ENCODE measurements around the gene AKNAD1. TPM values are rescaled to one million over a fixed set of nuclear protein-coding genes. Genes with fewer than 3 reads are reported as not detected.
"Not testable (repeated sequence)": the region's sequence is repeated elsewhere in the genome, so short reads cannot be mapped to it uniquely, and the experiment has no call there.

Gene AKNAD1
- polyA plus RNA-seq, 1 donor from 2014 or later: not detected

DNA sequence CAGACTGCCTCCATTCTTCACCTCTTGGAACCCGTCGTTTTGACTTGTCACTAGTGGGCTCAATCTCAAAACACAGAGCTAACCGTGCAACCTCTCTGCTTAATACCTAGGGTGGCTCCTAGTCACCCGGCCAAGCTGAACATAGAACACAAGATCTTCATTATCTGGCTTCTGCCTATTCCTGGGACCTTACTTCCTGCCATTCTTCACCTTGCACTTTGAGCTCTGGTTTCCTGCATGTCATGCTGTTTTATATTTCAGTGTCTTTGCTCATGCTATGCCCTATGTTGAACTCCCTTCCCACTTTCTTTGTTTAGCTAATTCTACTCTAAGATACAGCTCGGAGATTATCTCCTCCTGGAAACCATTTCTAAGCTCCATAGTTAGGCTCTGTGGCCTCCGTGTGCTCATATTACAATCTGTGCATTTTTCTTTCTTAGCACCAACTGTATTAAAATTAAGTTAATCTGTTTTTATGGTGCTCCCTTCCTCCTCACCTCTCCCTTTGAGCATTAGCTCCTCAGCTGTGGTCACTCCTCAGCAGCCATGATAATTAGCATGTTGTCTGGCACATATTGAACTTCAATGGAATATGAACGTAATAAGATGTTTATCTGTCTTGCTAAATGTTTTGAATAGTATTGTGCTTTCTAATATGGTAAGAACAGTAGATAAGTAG is 33.0 kb upstream of the AKNAD1 start:
- Histone ChIP-seq H3K4me3 (ENCODE audit: low read length) (no peak overlapping the region), H3K27ac (ENCODE audit: low read length) (no peak overlapping the region), H4K20me1 (ENCODE audit: insufficient read depth) (no peaks in the 10 kb centered on the region), H3K27me3 (ENCODE audit: insufficient read depth, low read depth, low read length) (no peaks in the 10 kb centered on the region), H3K9me2 (ENCODE audit: insufficient read depth, low read length) (no peaks in the 10 kb centered on the region), H2AFZ (ENCODE audit: low read depth, low read length) (no peak overlapping the region), H3K9me3 (ENCODE audit: low read length) (no peaks in the 10 kb centered on the region), H3F3A (ENCODE audit: insufficient read depth, low read length, poor library complexity, severe bottlenecking) (no peaks in the 10 kb centered on the region), H3K9ac (ENCODE audit: low read length) (no peak overlapping the region), H3K36me3 (ENCODE audit: insufficient read depth, low read length) (no peaks in the 10 kb centered on the region), H3K4me2 (ENCODE audit: low read length) (no peak overlapping the region), H3K79me2 (replicated peaks; ENCODE audit: insufficient read depth, low read length) (no peaks in the 10 kb centered on the region)
- no peak for TF ChIP-seq TAF1 (IDR thresholded peaks at IDR 0.05; ENCODE audit: low read depth)
- TF ChIP-seq SMC3 (conservative IDR thresholded peaks at IDR 0.05; ENCODE audit: poor library complexity): no peak

DNA sequence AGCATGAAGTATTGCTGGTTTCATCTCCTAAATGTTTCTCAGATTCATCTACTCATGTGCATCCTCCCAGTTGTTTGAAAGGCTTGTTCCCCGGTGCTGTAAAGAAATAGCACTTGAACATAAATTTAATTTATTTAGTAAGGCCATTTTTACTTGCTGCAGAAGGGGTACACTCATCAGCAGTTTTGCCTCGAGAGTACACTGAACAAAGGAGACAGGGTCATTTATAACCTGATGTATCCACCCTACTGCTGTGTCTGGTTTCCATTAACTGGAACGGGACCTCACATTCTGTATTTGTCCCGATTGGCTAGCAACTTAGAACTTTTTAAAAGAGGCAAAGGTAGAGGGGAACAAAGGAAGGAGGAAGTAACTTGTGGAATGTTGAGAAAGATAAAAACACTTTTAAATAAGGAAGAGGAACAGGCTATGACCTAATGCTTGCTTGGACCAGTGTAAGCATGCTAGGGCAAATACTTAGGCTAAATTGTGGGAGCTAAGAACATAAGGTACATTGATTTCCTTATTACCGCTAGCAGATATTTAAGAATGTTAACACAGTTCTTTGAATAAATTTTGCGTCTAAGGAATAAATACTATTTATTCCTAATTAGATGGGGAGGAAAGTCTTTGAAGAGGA is 32.2 kb upstream of the AKNAD1 start:
- not testable (repeated sequence) for H3K36me3 ChIP-seq (ENCODE audit: insufficient read depth, low read length); H3K9ac ChIP-seq (ENCODE audit: low read length); H3K27me3 ChIP-seq (ENCODE audit: insufficient read depth, low read depth, low read length); H3K9me2 ChIP-seq (ENCODE audit: insufficient read depth, low read length); H2AFZ ChIP-seq (ENCODE audit: low read depth, low read length); H4K20me1 ChIP-seq (ENCODE audit: insufficient read depth); H3K27ac ChIP-seq (ENCODE audit: low read length); H3K79me2 ChIP-seq (replicated peaks; ENCODE audit: insufficient read depth, low read length); H3K4me3 ChIP-seq (ENCODE audit: low read length); H3K4me2 ChIP-seq (ENCODE audit: low read length); H3K9me3 ChIP-seq (ENCODE audit: low read length); H3F3A ChIP-seq (ENCODE audit: insufficient read depth, low read length, poor library complexity, severe bottlenecking)

DNA sequence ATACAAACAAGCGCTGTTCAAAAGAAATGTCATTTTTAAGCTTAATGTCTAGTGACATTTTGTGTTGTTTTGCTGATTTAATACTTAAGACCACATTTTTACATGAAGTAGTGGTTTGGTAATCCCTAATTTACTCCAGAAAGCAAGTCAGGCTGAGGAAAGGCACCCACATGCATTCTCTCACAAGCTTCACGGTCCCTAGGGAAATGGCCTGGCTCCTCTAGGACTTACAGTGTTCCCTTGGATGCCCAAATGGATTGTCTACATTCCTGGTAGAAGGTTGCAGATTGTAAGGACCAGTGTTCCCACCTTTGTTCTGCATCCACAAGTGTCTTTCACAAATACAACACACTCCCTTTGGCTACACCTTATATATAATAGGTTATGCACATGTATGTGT is 29.4 kb upstream of the AKNAD1 start:
- Histone ChIP-seq H3K9ac (ENCODE audit: low read length) (no peak overlapping the region), H3K79me2 (replicated peaks; ENCODE audit: insufficient read depth, low read length) (no peaks in the 10 kb centered on the region), H4K20me1 (ENCODE audit: insufficient read depth) (no peaks in the 10 kb centered on the region), H3K9me2 (ENCODE audit: insufficient read depth, low read length) (no peaks in the 10 kb centered on the region), H2AFZ (ENCODE audit: low read depth, low read length) (no peak overlapping the region), H3F3A (ENCODE audit: insufficient read depth, low read length, poor library complexity, severe bottlenecking) (no peaks in the 10 kb centered on the region), H3K4me2 (ENCODE audit: low read length) (no peak overlapping the region), H3K36me3 (ENCODE audit: insufficient read depth, low read length) (no peaks in the 10 kb centered on the region), H3K4me3 (ENCODE audit: low read length) (no peak overlapping the region), H3K9me3 (ENCODE audit: low read length) (no peaks in the 10 kb centered on the region), H3K27me3 (ENCODE audit: insufficient read depth, low read depth, low read length) (no peaks in the 10 kb centered on the region), H3K27ac (ENCODE audit: low read length) (no peak overlapping the region)
- TF ChIP-seq, protein P1, sequence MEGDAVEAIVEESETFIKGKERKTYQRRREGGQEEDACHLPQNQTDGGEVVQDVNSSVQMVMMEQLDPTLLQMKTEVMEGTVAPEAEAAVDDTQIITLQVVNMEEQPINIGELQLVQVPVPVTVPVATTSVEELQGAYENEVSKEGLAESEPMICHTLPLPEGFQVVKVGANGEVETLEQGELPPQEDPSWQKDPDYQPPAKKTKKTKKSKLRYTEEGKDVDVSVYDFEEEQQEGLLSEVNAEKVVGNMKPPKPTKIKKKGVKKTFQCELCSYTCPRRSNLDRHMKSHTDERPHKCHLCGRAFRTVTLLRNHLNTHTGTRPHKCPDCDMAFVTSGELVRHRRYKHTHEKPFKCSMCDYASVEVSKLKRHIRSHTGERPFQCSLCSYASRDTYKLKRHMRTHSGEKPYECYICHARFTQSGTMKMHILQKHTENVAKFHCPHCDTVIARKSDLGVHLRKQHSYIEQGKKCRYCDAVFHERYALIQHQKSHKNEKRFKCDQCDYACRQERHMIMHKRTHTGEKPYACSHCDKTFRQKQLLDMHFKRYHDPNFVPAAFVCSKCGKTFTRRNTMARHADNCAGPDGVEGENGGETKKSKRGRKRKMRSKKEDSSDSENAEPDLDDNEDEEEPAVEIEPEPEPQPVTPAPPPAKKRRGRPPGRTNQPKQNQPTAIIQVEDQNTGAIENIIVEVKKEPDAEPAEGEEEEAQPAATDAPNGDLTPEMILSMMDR (IDR thresholded peaks at IDR 0.05; ENCODE audit: poor library complexity, severe bottlenecking): no peak
- TF ChIP-seq EP300 (conservative IDR thresholded peaks at IDR 0.05; ENCODE audit: poor library complexity, severe bottlenecking): no peak
- TF ChIP-seq TAF1 (IDR thresholded peaks at IDR 0.05; ENCODE audit: low read depth): no peak
- TF ChIP-seq EZH2 (IDR thresholded peaks at IDR 0.05; ENCODE audit: borderline replicate concordance, insufficient read depth, low read length, poor library complexity, severe bottlenecking): no peak
- no peak for TF ChIP-seq RAD21 (conservative IDR thresholded peaks at IDR 0.05)
- TF ChIP-seq SMC3 (conservative IDR thresholded peaks at IDR 0.05; ENCODE audit: poor library complexity): no peak
- TF ChIP-seq, protein P2, sequence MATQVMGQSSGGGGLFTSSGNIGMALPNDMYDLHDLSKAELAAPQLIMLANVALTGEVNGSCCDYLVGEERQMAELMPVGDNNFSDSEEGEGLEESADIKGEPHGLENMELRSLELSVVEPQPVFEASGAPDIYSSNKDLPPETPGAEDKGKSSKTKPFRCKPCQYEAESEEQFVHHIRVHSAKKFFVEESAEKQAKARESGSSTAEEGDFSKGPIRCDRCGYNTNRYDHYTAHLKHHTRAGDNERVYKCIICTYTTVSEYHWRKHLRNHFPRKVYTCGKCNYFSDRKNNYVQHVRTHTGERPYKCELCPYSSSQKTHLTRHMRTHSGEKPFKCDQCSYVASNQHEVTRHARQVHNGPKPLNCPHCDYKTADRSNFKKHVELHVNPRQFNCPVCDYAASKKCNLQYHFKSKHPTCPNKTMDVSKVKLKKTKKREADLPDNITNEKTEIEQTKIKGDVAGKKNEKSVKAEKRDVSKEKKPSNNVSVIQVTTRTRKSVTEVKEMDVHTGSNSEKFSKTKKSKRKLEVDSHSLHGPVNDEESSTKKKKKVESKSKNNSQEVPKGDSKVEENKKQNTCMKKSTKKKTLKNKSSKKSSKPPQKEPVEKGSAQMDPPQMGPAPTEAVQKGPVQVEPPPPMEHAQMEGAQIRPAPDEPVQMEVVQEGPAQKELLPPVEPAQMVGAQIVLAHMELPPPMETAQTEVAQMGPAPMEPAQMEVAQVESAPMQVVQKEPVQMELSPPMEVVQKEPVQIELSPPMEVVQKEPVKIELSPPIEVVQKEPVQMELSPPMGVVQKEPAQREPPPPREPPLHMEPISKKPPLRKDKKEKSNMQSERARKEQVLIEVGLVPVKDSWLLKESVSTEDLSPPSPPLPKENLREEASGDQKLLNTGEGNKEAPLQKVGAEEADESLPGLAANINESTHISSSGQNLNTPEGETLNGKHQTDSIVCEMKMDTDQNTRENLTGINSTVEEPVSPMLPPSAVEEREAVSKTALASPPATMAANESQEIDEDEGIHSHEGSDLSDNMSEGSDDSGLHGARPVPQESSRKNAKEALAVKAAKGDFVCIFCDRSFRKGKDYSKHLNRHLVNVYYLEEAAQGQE (IDR thresholded peaks at IDR 0.05; ENCODE audit: borderline replicate concordance): no peak
- no peak for TF ChIP-seq MXI1 (conservative IDR thresholded peaks at IDR 0.05; ENCODE audit: poor library complexity, severe bottlenecking)
- no peak for TF ChIP-seq POLR2AphosphoS5 (IDR thresholded peaks at IDR 0.05)
